ENCODE measurements around the gene PLAGL2. TPM values are rescaled to one million over a fixed set of nuclear protein-coding genes. Genes with fewer than 3 reads are reported as not detected.
A peak's percentile ranks its signal among the peaks of the same experiment; 100 is the strongest.

The PLAGL2 gene
- total RNA-seq, 6 donors from 2014 or later: 11.4 to 17.1 (median 14.1) TPM

- Histone ChIP-seq H3K27ac (peak overlapping the region in 3 of 4 donors; percentile 29 to 69 (median 50)), H3K4me1 (peaks cover 16 to 26% (median 18%) of the 10 kb centered on the region in 4 donors), H3K9me3 (no peaks in the 10 kb centered on the region), H3K36me3 (peaks cover 7 to 90% (median 53%) of the 10 kb centered on the region in 4 donors), H3K27me3 (no peaks in the 10 kb centered on the region), H3K4me3 (no peak overlapping the region)
- TF ChIP-seq EP300 (IDR thresholded peaks at IDR 0.05): no peak
- TF ChIP-seq POLR2A (IDR thresholded peaks at IDR 0.05): no peak
- TF ChIP-seq POLR2AphosphoS5 (IDR thresholded peaks at IDR 0.05): no peak
- TF ChIP-seq, protein P1, sequence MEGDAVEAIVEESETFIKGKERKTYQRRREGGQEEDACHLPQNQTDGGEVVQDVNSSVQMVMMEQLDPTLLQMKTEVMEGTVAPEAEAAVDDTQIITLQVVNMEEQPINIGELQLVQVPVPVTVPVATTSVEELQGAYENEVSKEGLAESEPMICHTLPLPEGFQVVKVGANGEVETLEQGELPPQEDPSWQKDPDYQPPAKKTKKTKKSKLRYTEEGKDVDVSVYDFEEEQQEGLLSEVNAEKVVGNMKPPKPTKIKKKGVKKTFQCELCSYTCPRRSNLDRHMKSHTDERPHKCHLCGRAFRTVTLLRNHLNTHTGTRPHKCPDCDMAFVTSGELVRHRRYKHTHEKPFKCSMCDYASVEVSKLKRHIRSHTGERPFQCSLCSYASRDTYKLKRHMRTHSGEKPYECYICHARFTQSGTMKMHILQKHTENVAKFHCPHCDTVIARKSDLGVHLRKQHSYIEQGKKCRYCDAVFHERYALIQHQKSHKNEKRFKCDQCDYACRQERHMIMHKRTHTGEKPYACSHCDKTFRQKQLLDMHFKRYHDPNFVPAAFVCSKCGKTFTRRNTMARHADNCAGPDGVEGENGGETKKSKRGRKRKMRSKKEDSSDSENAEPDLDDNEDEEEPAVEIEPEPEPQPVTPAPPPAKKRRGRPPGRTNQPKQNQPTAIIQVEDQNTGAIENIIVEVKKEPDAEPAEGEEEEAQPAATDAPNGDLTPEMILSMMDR (IDR thresholded peaks at IDR 0.05): no peak
- DNase-seq: no peak
- ATAC-seq (ENCODE audit: low FRiP score in 2 of 2): no peak
These were observed 24.9 kb upstream of the PLAGL2 start for GRCh38 chr20:32232326-32232886.

GRCh38 chr20:32231847-32232246 is 24.3 kb upstream of the PLAGL2 start:
- H3K4me3 ChIP-seq: no peak overlapping the region
- no peak for TF ChIP-seq POLR2A (IDR thresholded peaks at IDR 0.05)
- TF ChIP-seq EP300 (IDR thresholded peaks at IDR 0.05): no peak
- TF ChIP-seq, protein P1 (IDR thresholded peaks at IDR 0.05): no peak
- no peak for TF ChIP-seq POLR2AphosphoS5 (IDR thresholded peaks at IDR 0.05)
- H3K36me3 ChIP-seq: peaks cover 7 to 86% (median 51%) of the 10 kb centered on the region in 4 donors
- no peak for DNase-seq
- peak overlapping the region in 3 of 4 donors; percentile 29 to 69 (median 50) for H3K27ac ChIP-seq
- no peaks in the 10 kb centered on the region for H3K9me3 ChIP-seq
- WGBS, 2 donors: 59 to 64% methylated on average over 4 of the region's 4 CpGs
- peaks cover 20 to 31% (median 22%) of the 10 kb centered on the region in 4 donors for H3K4me1 ChIP-seq
- H3K27me3 ChIP-seq: no peaks in the 10 kb centered on the region
- ATAC-seq (ENCODE audit: low FRiP score in 2 of 2): peak in 1 of 2 donors; percentile 46

DNA sequence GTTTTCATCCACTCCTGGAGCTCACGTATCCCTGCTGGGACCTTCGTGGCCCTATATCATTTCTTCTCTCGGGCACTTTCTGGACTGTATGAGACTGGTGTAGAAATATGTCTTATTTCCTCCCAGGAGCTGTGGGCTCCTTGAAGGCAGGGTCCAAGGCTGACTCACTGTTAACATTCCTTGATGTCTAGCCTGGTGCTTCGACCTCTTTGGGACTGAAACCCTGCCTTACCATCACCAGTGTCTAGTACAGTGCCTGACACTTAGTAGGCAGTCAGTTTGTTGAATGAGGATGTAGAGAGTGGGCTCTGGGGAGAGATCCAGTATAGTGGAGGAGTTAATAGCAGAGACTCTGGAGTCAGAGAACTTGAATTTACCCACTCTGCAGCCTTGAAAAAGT is 23.7 kb upstream of the PLAGL2 start:
- H3K4me3 ChIP-seq: no peak overlapping the region
- TF ChIP-seq EP300 (IDR thresholded peaks at IDR 0.05) (no peak), POLR2A (IDR thresholded peaks at IDR 0.05) (no peak), POLR2AphosphoS5 (IDR thresholded peaks at IDR 0.05) (no peak)
- TF ChIP-seq, protein P1 (IDR thresholded peaks at IDR 0.05): no peak
- no peak overlapping the region for H3K27ac ChIP-seq
- DNase-seq: no peak
- no peaks in the 10 kb centered on the region for H3K9me3 ChIP-seq
- ATAC-seq (ENCODE audit: low FRiP score in 2 of 2): no peak
- peaks cover 7 to 80% (median 49%) of the 10 kb centered on the region in 4 donors for H3K36me3 ChIP-seq
- H3K27me3 ChIP-seq: no peaks in the 10 kb centered on the region
- 91 to 97% methylated on average over 4 of the region's 4 CpGs for WGBS, 2 donors
- peaks cover 20 to 35% (median 22%) of the 10 kb centered on the region in 4 donors for H3K4me1 ChIP-seq

DNA sequence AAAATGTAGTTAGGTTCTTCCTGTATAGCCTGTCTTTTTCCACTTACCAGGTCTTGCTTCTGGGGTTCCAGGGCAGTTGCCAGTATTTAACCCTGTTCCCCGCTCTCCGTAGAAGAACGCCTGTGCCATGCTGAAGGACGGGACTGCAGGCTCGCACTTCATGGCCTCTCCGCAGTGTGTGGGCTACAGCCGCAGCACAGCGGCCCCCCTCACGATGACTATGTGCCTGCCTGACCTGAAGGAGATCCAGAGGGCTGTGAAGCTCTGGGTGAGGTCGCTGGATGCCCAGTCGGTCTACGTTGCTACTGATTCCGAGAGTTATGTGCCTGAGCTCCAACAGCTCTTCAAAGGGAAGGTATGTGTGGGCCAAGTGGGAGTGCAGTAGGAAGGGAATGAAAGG is 23.2 kb upstream of the PLAGL2 start:
- no peak overlapping the region for H3K27ac ChIP-seq
- TF ChIP-seq POLR2AphosphoS5 (IDR thresholded peaks at IDR 0.05) (no peak), POLR2A (IDR thresholded peaks at IDR 0.05) (no peak), EP300 (IDR thresholded peaks at IDR 0.05) (no peak)
- TF ChIP-seq, protein P1 (IDR thresholded peaks at IDR 0.05): no peak
- H3K36me3 ChIP-seq: peaks cover 7 to 74% (median 43%) of the 10 kb centered on the region in 4 donors
- H3K4me1 ChIP-seq: peaks cover 20 to 35% (median 22%) of the 10 kb centered on the region in 4 donors
- ATAC-seq (ENCODE audit: low FRiP score in 2 of 2): peak in 1 of 2 donors; percentile 19
- peak in 1 of 2 donors; percentile 33 for DNase-seq
- no peaks in the 10 kb centered on the region for H3K9me3 ChIP-seq
- H3K27me3 ChIP-seq: no peaks in the 10 kb centered on the region
- no peak overlapping the region for H3K4me3 ChIP-seq
- WGBS, 2 donors: 96 to 98% methylated on average over 13 of the region's 13 CpGs

DNA sequence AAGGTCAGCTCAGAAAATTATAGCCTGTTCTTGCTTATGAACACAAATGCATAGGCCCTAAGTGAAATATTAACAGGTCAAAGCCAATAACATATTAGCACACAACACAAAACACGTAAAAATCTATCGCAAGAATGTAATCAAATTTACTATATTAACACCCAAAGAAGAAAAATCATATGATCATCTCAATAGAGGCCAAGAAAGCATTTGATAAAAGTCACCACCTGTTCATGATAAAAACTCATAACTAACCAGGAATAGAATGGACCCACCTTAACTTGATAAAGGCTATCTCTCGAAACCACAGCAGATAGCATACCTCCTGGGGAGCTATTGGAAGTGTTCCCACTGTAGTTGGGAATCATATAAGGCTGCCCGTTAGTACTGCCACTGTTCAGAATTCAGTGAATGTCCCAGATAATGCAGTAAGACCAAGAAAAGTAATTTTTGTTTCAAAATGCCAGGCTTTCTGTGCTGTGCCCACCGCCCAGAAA is 21.8 kb upstream of the PLAGL2 start:
- no peak for ATAC-seq (ENCODE audit: low FRiP score in 2 of 2)
- H3K27ac ChIP-seq: no peak overlapping the region
- H3K36me3 ChIP-seq: peaks cover 0 to 64% (median 30%) of the 10 kb centered on the region in 4 donors
- H3K4me1 ChIP-seq: peaks cover 20 to 35% (median 22%) of the 10 kb centered on the region in 4 donors
- H3K4me3 ChIP-seq: no peak overlapping the region
- 97 to 98% methylated on average over 5 of the region's 5 CpGs for WGBS, 2 donors
- no peak for DNase-seq
- no peaks in the 10 kb centered on the region for H3K9me3 ChIP-seq
- no peaks in the 10 kb centered on the region for H3K27me3 ChIP-seq
- TF ChIP-seq POLR2AphosphoS5 (IDR thresholded peaks at IDR 0.05) (no peak), POLR2A (IDR thresholded peaks at IDR 0.05) (no peak), EP300 (IDR thresholded peaks at IDR 0.05) (no peak)
- TF ChIP-seq, protein P1 (IDR thresholded peaks at IDR 0.05): no peak

Measured in upper lobe of left lung (tissue), 6 donors.